DOHH2 (cell line): ENCODE data around the gene SLC38A11.

Experiments
- H3F3A ChIP-seq: fragments of 200-600 bp; sonication (generic), shearing (Covaris generic); 2 replicates; pipeline ENCODE4 v1.6.0; 2016; ENCODE audit warnings: antibody characterized with exemption, mild to moderate bottlenecking; ENCODE audit not compliant: control insufficient read depth, insufficient read depth
- H3K27ac ChIP-seq: fragments of 200-600 bp; sonication (generic); 2 replicates; pipeline ENCODE4 v1.5.1; 2014; ENCODE audit warnings: low read depth, mild to moderate bottlenecking, low read length, moderate library complexity
- H3K27me3 ChIP-seq: fragments of 200-600 bp; sonication (generic); 2 replicates; pipeline ENCODE4 v1.6.1; 2014; ENCODE audit warnings: mild to moderate bottlenecking, low read length, mixed read lengths; ENCODE audit not compliant: control insufficient read depth
- H3K36me3 ChIP-seq: fragments of 200-600 bp; sonication (generic); 2 replicates; pipeline ENCODE4 v1.6.1; 2014; ENCODE audit warnings: mild to moderate bottlenecking, low read length, moderate library complexity, mixed read lengths; ENCODE audit not compliant: control insufficient read depth
- H3K4me1 ChIP-seq: fragments of 200-600 bp; sonication (generic); 2 replicates; pipeline ENCODE4 v1.6.1; 2014; ENCODE audit warnings: mild to moderate bottlenecking, low read length, mixed read lengths; ENCODE audit not compliant: control insufficient read depth
- H3K4me2 ChIP-seq: fragments of 200-600 bp; sonication (generic); 2 replicates; pipeline ENCODE4 v1.6.0; 2014; ENCODE audit warnings: mild to moderate bottlenecking, low read length, moderate library complexity
- H3K4me3 ChIP-seq: fragments of 200-600 bp; sonication (generic); 2 replicates; pipeline ENCODE4 v1.5.1; 2014; ENCODE audit warnings: mild to moderate bottlenecking, low read length, mixed read lengths
- H3K79me2 ChIP-seq: fragments of 200-600 bp; sonication (generic); 2 replicates; pipeline ENCODE4 v1.6.1; 2014; ENCODE audit warnings: mild to moderate bottlenecking, low read length, mixed read lengths; ENCODE audit not compliant: control insufficient read depth
- H3K9me2 ChIP-seq: fragments of 200-600 bp; sonication (generic); replicated peaks from 2 replicates; pipeline ENCODE4 v1.6.1; 2014; ENCODE audit warnings: mild to moderate bottlenecking, low read length, mixed read lengths; ENCODE audit not compliant: control insufficient read depth
- H3K9me3 ChIP-seq: fragments of 200-600 bp; sonication (generic); 2 replicates; pipeline ENCODE4 v1.6.1; 2014; ENCODE audit warnings: antibody characterized with exemption, low read length, mixed read lengths; ENCODE audit not compliant: control insufficient read depth, insufficient read depth
- H4K20me1 ChIP-seq: fragments of 200-600 bp; sonication (generic); 2 replicates; pipeline ENCODE4 v1.6.0; 2014; ENCODE audit warnings: low read depth, mild to moderate bottlenecking, antibody characterized with exemption, low read length, moderate library complexity; ENCODE audit not compliant: control insufficient read depth, insufficient read depth
- EZH2phosphoT487 ChIP-seq: fragments of 200-600 bp; sonication (generic); IDR thresholded peaks from 2 replicates; pipeline ENCODE4 v1.6.1; 2017; ENCODE audit warnings: borderline replicate concordance, mild to moderate bottlenecking, antibody characterized with exemption, low read length, moderate library complexity, mixed read lengths
- TF ChIP-seq, protein P1 (sequence below): fragments of 200-600 bp; sonication (generic); IDR thresholded peaks from one replicate; pipeline ENCODE4 v1.5.1; 2014; ENCODE audit warnings: antibody characterized with exemption, mild to moderate bottlenecking, low read depth, low read length; ENCODE audit not compliant: poor library complexity, severe bottlenecking

The SLC38A11 gene

DNA sequence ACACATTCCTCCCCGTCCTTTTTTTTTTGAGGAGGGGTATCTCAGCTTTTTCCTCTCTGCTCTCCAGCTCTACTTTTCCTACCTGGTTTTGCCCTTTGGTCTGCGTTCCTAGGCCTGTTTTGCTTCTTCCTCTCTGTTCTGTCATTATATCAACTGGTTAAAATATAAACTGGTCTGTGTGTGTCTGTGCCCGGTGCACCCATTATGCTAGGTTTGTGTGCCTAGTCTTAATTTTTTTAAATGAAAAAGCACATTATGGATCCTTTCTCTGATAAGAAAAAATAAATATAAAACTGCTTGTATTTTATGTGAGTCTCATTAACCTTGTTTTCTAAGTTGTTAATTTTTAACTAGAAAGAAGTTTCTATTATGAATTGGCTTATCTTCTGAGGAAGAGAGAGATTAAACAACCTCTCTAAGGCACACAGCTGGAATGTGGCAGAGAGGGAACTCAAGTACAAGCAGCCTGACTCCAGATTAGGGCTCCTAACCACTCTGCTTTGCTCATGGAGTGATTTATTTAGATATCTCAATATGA lies 17.4 kb downstream of the SLC38A11 start:
- Histone ChIP-seq H3K27ac (no peak overlapping the region), H3K36me3 (no peaks in the 10 kb centered on the region), H3F3A (no peaks in the 10 kb centered on the region), H3K4me2 (no peak overlapping the region), H3K79me2 (no peaks in the 10 kb centered on the region), H3K4me1 (no peaks in the 10 kb centered on the region), H3K9me3 (no peaks in the 10 kb centered on the region), H3K9me2 (no peaks in the 10 kb centered on the region), H3K27me3 (peaks cover under 1% of the 10 kb centered on the region; the same call in 1 of the 2 replicates), H3K4me3 (no peak overlapping the region), H4K20me1 (no peaks in the 10 kb centered on the region)
- no peak for TF ChIP-seq EZH2phosphoT487
- TF ChIP-seq, protein P1, sequence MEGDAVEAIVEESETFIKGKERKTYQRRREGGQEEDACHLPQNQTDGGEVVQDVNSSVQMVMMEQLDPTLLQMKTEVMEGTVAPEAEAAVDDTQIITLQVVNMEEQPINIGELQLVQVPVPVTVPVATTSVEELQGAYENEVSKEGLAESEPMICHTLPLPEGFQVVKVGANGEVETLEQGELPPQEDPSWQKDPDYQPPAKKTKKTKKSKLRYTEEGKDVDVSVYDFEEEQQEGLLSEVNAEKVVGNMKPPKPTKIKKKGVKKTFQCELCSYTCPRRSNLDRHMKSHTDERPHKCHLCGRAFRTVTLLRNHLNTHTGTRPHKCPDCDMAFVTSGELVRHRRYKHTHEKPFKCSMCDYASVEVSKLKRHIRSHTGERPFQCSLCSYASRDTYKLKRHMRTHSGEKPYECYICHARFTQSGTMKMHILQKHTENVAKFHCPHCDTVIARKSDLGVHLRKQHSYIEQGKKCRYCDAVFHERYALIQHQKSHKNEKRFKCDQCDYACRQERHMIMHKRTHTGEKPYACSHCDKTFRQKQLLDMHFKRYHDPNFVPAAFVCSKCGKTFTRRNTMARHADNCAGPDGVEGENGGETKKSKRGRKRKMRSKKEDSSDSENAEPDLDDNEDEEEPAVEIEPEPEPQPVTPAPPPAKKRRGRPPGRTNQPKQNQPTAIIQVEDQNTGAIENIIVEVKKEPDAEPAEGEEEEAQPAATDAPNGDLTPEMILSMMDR = no peak

DNA sequence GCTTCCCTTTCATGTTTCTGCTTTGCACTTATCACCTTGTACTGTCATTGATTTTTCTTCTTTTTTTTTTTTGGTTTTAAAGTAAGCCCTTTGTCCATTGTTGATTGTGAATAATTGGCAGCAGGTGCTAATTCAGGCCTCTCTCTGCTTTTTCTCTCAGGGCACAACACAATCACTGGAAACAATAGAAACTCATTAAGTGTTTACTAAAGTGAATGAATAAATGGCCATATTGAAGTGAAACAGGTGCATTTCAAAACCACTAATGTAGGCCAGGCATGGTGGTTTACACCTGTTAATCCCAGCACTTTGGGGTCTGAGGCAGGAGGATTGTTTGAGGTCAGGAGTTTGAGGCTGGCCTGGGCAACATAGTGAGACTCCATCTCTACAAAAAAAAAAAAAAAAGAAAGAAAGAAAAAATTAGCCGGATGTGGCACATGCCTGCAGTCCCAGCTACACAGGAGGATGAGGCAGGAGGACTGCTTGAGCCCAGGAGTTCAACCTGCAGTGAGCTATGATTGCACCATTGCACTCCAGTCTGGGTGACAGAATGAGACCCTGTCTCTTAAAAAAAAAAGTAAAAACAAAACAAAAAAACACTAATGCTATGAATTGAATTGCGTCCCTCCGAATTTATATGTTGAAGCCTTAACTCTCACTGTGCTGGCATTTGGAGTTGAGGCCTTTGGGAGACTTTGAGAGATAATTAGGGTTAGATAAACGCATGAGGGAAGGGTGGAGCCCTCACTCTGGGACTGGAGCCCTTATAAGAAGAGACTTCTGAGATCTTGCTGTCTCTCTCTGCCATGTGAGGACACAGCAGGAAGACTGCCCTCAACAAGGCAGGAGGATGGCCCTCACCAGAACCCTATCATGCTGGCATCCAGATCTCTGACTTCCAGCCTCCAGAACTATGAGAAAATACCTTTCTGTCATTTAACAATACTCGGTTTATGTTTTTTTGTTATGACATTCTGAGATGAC lies 19.9 kb downstream of the SLC38A11 start:
- Histone ChIP-seq H3K79me2 (no peaks in the 10 kb centered on the region), H3K4me3 (no peak overlapping the region), H3K27ac (no peak overlapping the region), H3F3A (no peaks in the 10 kb centered on the region), H3K4me1 (no peaks in the 10 kb centered on the region), H3K36me3 (no peaks in the 10 kb centered on the region), H3K4me2 (no peak overlapping the region), H3K27me3 (no peaks in the 10 kb centered on the region), H4K20me1 (no peaks in the 10 kb centered on the region), H3K9me2 (no peaks in the 10 kb centered on the region), H3K9me3 (no peaks in the 10 kb centered on the region)
- TF ChIP-seq, protein P1 = no peak
- TF ChIP-seq EZH2phosphoT487 = no peak

DNA sequence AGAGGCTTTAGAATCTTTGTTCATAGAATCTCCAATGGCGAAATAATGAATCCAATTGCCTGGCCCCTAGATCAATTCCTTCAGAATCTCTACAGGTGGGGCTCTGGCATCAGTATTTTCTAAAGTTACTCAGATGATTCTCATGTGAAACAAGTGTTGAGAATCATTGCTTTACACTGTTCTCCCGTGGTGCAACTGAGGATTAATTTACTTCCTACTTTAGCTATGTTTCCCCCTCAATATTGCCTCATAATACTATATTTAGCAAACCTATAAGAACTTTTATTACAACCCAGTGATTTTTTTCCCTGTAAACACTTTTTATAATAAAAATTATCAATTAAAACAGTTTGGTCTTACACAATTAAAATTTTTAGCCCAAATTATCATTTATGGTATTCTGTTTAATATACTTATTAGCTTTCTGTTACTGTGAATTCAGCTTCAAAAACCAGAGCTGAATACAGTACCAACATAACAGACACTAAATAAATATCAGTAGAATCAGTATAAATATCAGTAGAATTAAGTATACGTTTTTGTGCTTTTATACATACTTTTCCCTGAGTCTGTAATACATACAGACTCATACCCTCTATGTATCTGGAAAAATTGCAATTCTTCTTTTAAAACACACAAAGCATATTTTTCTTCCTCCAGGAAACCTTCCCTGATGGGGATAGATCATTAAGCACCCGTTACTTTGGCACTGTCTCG lies 20.8 kb downstream of the SLC38A11 start:
- H3K4me2 ChIP-seq = no peak overlapping the region
- no peaks in the 10 kb centered on the region for H3K9me3 ChIP-seq
- no peak overlapping the region for H3K4me3 ChIP-seq
- no peaks in the 10 kb centered on the region for H3K36me3 ChIP-seq
- no peaks in the 10 kb centered on the region for H4K20me1 ChIP-seq
- no peaks in the 10 kb centered on the region for H3K79me2 ChIP-seq
- TF ChIP-seq, protein P1 = no peak
- no peak for TF ChIP-seq EZH2phosphoT487
- H3F3A ChIP-seq = no peaks in the 10 kb centered on the region
- H3K4me1 ChIP-seq = no peaks in the 10 kb centered on the region
- H3K9me2 ChIP-seq = no peaks in the 10 kb centered on the region
- H3K27me3 ChIP-seq = no peaks in the 10 kb centered on the region
- no peak overlapping the region for H3K27ac ChIP-seq
